Liver (tissue), 9 donors: ENCODE measurements around the gene IFRD1. TPM values are rescaled to one million over a fixed set of nuclear protein-coding genes. Genes with fewer than 3 reads are reported as not detected.

Experiments used
- DNase-seq: peaks from one replicate; pipeline ENCODE4 v3.0.0-alpha.2; 2017; ENCODE audit warnings: low spot score
- H3K27ac ChIP-seq, 2 donors: one replicate each; pipeline ENCODE4 v1.7.0; 2013; ENCODE audit warnings: inconsistent platforms in 2 of 2, low read length in 2 of 2, control low read depth in 1 of 2, low read depth in 1 of 2, mild to moderate bottlenecking in 1 of 2
- H3K27me3 ChIP-seq, 4 donors: one replicate each; pipeline versions ENCODE4 v1.6.1 to v1.7.0; 2013; ENCODE audit warnings: low read length in 3 of 4, inconsistent platforms in 1 of 4, mild to moderate bottlenecking in 1 of 4, moderate library complexity in 1 of 4; ENCODE audit not compliant: control insufficient read depth in 4 of 4, insufficient read depth in 4 of 4
- H3K36me3 ChIP-seq, 4 donors: one replicate each; pipeline versions ENCODE4 v1.6.1 to v1.7.0; 2013; ENCODE audit warnings: low read length in 3 of 4, mild to moderate bottlenecking in 3 of 4, low read depth in 1 of 4, moderate library complexity in 1 of 4; ENCODE audit not compliant: control insufficient read depth in 4 of 4, insufficient read depth in 3 of 4
- H3K4me1 ChIP-seq, 4 donors: one replicate each; pipeline versions ENCODE4 v1.6.1 to v1.7.0; 2013; ENCODE audit warnings: low read length in 3 of 4, mild to moderate bottlenecking in 3 of 4, moderate library complexity in 1 of 4; ENCODE audit not compliant: control insufficient read depth in 4 of 4, insufficient read depth in 4 of 4
- H3K4me3 ChIP-seq, 3 donors: one replicate each; pipeline versions ENCODE4 v1.6.1 to v1.7.0; 2013; ENCODE audit warnings: low read length in 3 of 3, control low read depth in 1 of 3, low read depth in 1 of 3, mild to moderate bottlenecking in 1 of 3
- H3K9ac ChIP-seq, 2 donors: one replicate each; pipeline ENCODE4 v1.7.0; 2013; ENCODE audit warnings: low read length in 2 of 2, mild to moderate bottlenecking in 2 of 2, moderate library complexity in 2 of 2, control low read depth in 1 of 2, low read depth in 1 of 2
- H3K9me3 ChIP-seq, 4 donors: one replicate each; pipeline versions ENCODE4 v1.6.1 to v1.7.0; 2013; ENCODE audit warnings: low read length in 3 of 4; ENCODE audit not compliant: control insufficient read depth in 4 of 4
- ATF3 ChIP-seq: IDR thresholded peaks from 2 replicates; pipeline ENCODE4 v1.6.1; 2016; ENCODE audit warnings: antibody characterized with exemption
- CTCF ChIP-seq: fragments of 150-350 bp; IDR thresholded peaks from 2 replicates; pipeline ENCODE4 v1.5.1; 2017; ENCODE audit warnings: improper control_type of control experiment, low read depth, low read length; ENCODE audit not compliant: missing input control
- EGR1 ChIP-seq, 2 donors: IDR thresholded peaks; 2 replicates each; pipeline ENCODE4 v1.6.1; 2016 to 2018; ENCODE audit warnings: antibody characterized with exemption in 2 of 2, low read depth in 2 of 2
- FOXA1 ChIP-seq: IDR thresholded peaks from 2 replicates; pipeline ENCODE4 v1.6.1; 2016; ENCODE audit warnings: antibody characterized with exemption
- FOXA2 ChIP-seq: IDR thresholded peaks from 2 replicates; pipeline ENCODE4 v1.6.1; 2016; ENCODE audit warnings: antibody characterized with exemption
- GABPA ChIP-seq, 2 donors: IDR thresholded peaks in 1 of 2; conservative IDR thresholded peaks in 1 of 2; 2 replicates each; pipeline ENCODE4 v1.6.1; 2016; ENCODE audit warnings: antibody characterized with exemption in 2 of 2, mild to moderate bottlenecking in 1 of 2, moderate library complexity in 1 of 2
- HNF4A ChIP-seq, 2 donors: conservative IDR thresholded peaks; 2 replicates each; pipeline ENCODE4 v1.6.1; 2016; ENCODE audit warnings: antibody characterized with exemption in 2 of 2, mild to moderate bottlenecking in 2 of 2
- HNF4G ChIP-seq: IDR thresholded peaks from 2 replicates; pipeline ENCODE4 v1.6.1; 2016; ENCODE audit warnings: antibody characterized with exemption
- JUND ChIP-seq, 2 donors: IDR thresholded peaks; 2 replicates each; pipeline ENCODE4 v1.6.1; 2016; ENCODE audit warnings: antibody characterized with exemption in 2 of 2
- MAX ChIP-seq: IDR thresholded peaks from 2 replicates; pipeline ENCODE4 v1.6.1; 2016; ENCODE audit warnings: antibody characterized with exemption
- NR2F2 ChIP-seq: IDR thresholded peaks from 2 replicates; pipeline ENCODE4 v1.6.1; 2016; ENCODE audit warnings: antibody characterized with exemption
- RAD21 ChIP-seq, 2 donors: IDR thresholded peaks; 2 replicates each; pipeline ENCODE4 v1.6.1; 2016; ENCODE audit warnings: antibody characterized with exemption in 2 of 2, mild to moderate bottlenecking in 2 of 2
- REST ChIP-seq: IDR thresholded peaks from 2 replicates; pipeline ENCODE4 v1.6.1; 2016; ENCODE audit warnings: antibody characterized with exemption, mild to moderate bottlenecking
- RXRA ChIP-seq, 2 donors: IDR thresholded peaks; 2 replicates each; pipeline ENCODE4 v1.6.1; 2017 to 2018; ENCODE audit warnings: antibody characterized with exemption in 2 of 2, mild to moderate bottlenecking in 1 of 2
- SP1 ChIP-seq: IDR thresholded peaks from 2 replicates; pipeline ENCODE4 v1.6.1; 2018; ENCODE audit warnings: antibody characterized with exemption, mild to moderate bottlenecking
- TAF1 ChIP-seq: conservative IDR thresholded peaks from 2 replicates; pipeline ENCODE4 v1.6.1; 2016; ENCODE audit warnings: antibody characterized with exemption, mild to moderate bottlenecking
- YY1 ChIP-seq: IDR thresholded peaks from 2 replicates; pipeline ENCODE4 v1.6.1; 2016; ENCODE audit warnings: antibody characterized with exemption, mild to moderate bottlenecking
- ZBTB33 ChIP-seq: IDR thresholded peaks from 2 replicates; pipeline ENCODE4 v1.6.1; 2016; ENCODE audit warnings: antibody characterized with exemption
- WGBS: extraction: QIAGEN DNeasy Blood & Tissue Kit; methylation state at CpG from one replicate; pipeline ENCODE4 v1.1.7; 2013; 5-methylcytosine and 5-hydroxymethylcytosine counted together
- polyA plus RNA-seq, 2 donors: library from polyadenylated mRNA; stranded (reverse) in 1 of 2; unstranded in 1 of 2; fragments of 200-250 nt in 1 of 2; fragments of >200 nt in 1 of 2; fragmentation: Nextera tagmentation in 1 of 2; extraction: Ambion mirVana in 1 of 2; gene quantifications; one replicate each; pipeline versions ENCODE4 v1.2.1 to v1.2.3, GENCODE V29; 2013 to 2015
- total RNA-seq, 2 donors: library from RNA; depleted of rRNA; stranded (reverse); fragments of >200 nt; gene quantifications; one replicate each; pipeline ENCODE4 v1.2.3, GENCODE V29; 2014
- donor health status: healthy.
- donor health status: healthy.
- donor health status: healthy.
- donor health status: healthy.
- donor health status: healthy.

The IFRD1 gene
- total and polyA plus RNA-seq, 4 donors: 7.7 to 35.6 (median 21.1) TPM

GRCh38 chr7:112487457-112488263 lies 37.4 kb downstream of the IFRD1 start:
- no peak for TF ChIP-seq ATF3
- no peak for TF ChIP-seq RAD21 (IDR thresholded peaks at IDR 0.05)
- TF ChIP-seq FOXA2: no peak
- no peak for TF ChIP-seq TAF1
- no peak for TF ChIP-seq RXRA (IDR thresholded peaks at IDR 0.05)
- TF ChIP-seq HNF4A (conservative IDR thresholded peaks at IDR 0.05): no peak
- TF ChIP-seq CTCF: no peak
- no peak for TF ChIP-seq FOXA1
- TF ChIP-seq NR2F2: no peak
- TF ChIP-seq SP1: no peak
- no peak for TF ChIP-seq HNF4G
- TF ChIP-seq REST: no peak
- TF ChIP-seq GABPA (IDR thresholded peaks at IDR 0.05 in 1 of 2, conservative IDR thresholded peaks at IDR 0.05 in 1 of 2): no peak
- TF ChIP-seq JUND (IDR thresholded peaks at IDR 0.05): no peak
- TF ChIP-seq YY1: no peak
- TF ChIP-seq MAX: no peak
- TF ChIP-seq ZBTB33: no peak
- TF ChIP-seq EGR1 (IDR thresholded peaks at IDR 0.05; ENCODE audit: low read depth in 2 of 2): no peak
- no peak overlapping the region for H3K27ac ChIP-seq
- H3K27me3 ChIP-seq: no peaks in the 10 kb centered on the region
- no peak overlapping the region for H3K9ac ChIP-seq
- DNase-seq: no peak
- H3K4me3 ChIP-seq: no peak overlapping the region
- WGBS: 94% methylated on average over 8 of the region's 8 CpGs
- peaks cover 0 to 3% (median 0%) of the 10 kb centered on the region in 4 donors for H3K36me3 ChIP-seq
- no peaks in the 10 kb centered on the region for H3K4me1 ChIP-seq
- H3K9me3 ChIP-seq: no peaks in the 10 kb centered on the region
